ENCODE measurements around the gene PRSS22. TPM values are rescaled to one million over a fixed set of nuclear protein-coding genes. Genes with fewer than 3 reads are reported as not detected.

Gene PRSS22
- total RNA-seq, 4 donors from 2014 or later: not detected

GRCh38 chr16:2827831-2828520 is 30.0 kb downstream of the PRSS22 start:
- TF ChIP-seq, protein P1, sequence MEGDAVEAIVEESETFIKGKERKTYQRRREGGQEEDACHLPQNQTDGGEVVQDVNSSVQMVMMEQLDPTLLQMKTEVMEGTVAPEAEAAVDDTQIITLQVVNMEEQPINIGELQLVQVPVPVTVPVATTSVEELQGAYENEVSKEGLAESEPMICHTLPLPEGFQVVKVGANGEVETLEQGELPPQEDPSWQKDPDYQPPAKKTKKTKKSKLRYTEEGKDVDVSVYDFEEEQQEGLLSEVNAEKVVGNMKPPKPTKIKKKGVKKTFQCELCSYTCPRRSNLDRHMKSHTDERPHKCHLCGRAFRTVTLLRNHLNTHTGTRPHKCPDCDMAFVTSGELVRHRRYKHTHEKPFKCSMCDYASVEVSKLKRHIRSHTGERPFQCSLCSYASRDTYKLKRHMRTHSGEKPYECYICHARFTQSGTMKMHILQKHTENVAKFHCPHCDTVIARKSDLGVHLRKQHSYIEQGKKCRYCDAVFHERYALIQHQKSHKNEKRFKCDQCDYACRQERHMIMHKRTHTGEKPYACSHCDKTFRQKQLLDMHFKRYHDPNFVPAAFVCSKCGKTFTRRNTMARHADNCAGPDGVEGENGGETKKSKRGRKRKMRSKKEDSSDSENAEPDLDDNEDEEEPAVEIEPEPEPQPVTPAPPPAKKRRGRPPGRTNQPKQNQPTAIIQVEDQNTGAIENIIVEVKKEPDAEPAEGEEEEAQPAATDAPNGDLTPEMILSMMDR (IDR thresholded peaks at IDR 0.05 in 4 of 5, conservative IDR thresholded peaks at IDR 0.05 in 1 of 5): no peak
- no peak for TF ChIP-seq POLR2A (IDR thresholded peaks at IDR 0.05)
- no peaks in the 10 kb centered on the region for H3K36me3 ChIP-seq
- peaks cover 9 to 11% (median 9%) of the 10 kb centered on the region in 3 donors for H3K27me3 ChIP-seq
- ATAC-seq (no peak), DNase-seq (no peak)
- H3K4me1 ChIP-seq: no peaks in the 10 kb centered on the region
- no peak overlapping the region for H3K27ac ChIP-seq
- no peak overlapping the region for H3K4me3 ChIP-seq
- in situ Hi-C loops (cut with MboI; ENCODE audit: low sequenced_read_pairs in 4 of 4): no loop called here
- intact Hi-C loops (cut with DNase I; ENCODE audit: low total_unique reads): no loop called here
- no peaks in the 10 kb centered on the region for H3K9me3 ChIP-seq

DNA sequence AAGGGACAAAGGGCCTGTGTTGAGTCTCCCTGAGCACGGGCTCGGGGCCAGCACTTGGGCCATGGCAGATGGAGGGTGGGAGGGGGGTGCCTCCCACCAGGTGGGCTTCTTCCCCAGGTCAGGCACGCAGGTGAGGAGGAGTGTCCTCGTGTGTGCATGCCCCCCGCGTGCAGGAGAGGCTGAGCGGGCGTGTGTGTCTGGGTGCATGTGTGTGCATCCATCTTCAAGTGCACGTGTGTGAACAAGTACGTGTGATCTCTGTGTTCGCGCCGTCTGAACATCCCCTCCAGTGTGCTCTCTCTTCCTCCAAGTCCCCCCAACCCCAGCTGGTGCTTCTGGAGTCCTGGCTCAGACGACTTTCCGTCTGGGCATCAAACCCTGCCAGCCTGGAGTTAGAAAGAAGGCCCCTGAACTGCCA is 30.6 kb downstream of the PRSS22 start:
- H3K27me3 ChIP-seq: peaks cover 9 to 11% (median 9%) of the 10 kb centered on the region in 3 donors
- TF ChIP-seq, protein P1 (IDR thresholded peaks at IDR 0.05 in 4 of 5, conservative IDR thresholded peaks at IDR 0.05 in 1 of 5): no peak
- TF ChIP-seq POLR2A (IDR thresholded peaks at IDR 0.05): no peak
- in situ Hi-C loops (cut with MboI; ENCODE audit: low sequenced_read_pairs in 4 of 4): no loop called here

GRCh38 chr16:2826591-2827373 is 31.2 kb downstream of the PRSS22 start:
- in situ Hi-C loops (cut with MboI; ENCODE audit: low sequenced_read_pairs in 4 of 4) (no loop called here), intact Hi-C loops (cut with DNase I; ENCODE audit: low total_unique reads) (no loop called here)
- DNase-seq (no peak), ATAC-seq (no peak)
- TF ChIP-seq, protein P1 (IDR thresholded peaks at IDR 0.05 in 4 of 5, conservative IDR thresholded peaks at IDR 0.05 in 1 of 5): no peak
- no peak for TF ChIP-seq POLR2A (IDR thresholded peaks at IDR 0.05)
- Histone ChIP-seq H3K4me1 (no peaks in the 10 kb centered on the region), H3K27ac (no peak overlapping the region), H3K27me3 (peaks cover 8 to 9% (median 9%) of the 10 kb centered on the region in 3 donors), H3K36me3 (no peaks in the 10 kb centered on the region), H3K4me3 (no peak overlapping the region), H3K9me3 (no peaks in the 10 kb centered on the region)

More for the DNA sequence above, 30.6 kb downstream of the PRSS22 start:
- Histone ChIP-seq H3K9me3 (no peaks in the 10 kb centered on the region), H3K4me1 (no peaks in the 10 kb centered on the region), H3K4me3 (no peak overlapping the region), H3K27ac (no peak overlapping the region), H3K36me3 (no peaks in the 10 kb centered on the region)
- intact Hi-C loops (cut with DNase I; ENCODE audit: low total_unique reads): no loop called here
- DNase-seq (no peak), ATAC-seq (no peak)

- Histone ChIP-seq H3K4me1 (no peaks in the 10 kb centered on the region), H3K4me3 (no peak overlapping the region), H3K9me3 (no peaks in the 10 kb centered on the region), H3K27me3 (peaks cover 3 to 9% (median 4%) of the 10 kb centered on the region in 3 donors), H3K27ac (no peak overlapping the region), H3K36me3 (no peaks in the 10 kb centered on the region)
- in situ Hi-C loops (cut with MboI; ENCODE audit: low sequenced_read_pairs in 4 of 4): no loop called here
- no peak for TF ChIP-seq POLR2A (IDR thresholded peaks at IDR 0.05)
- TF ChIP-seq, protein P1 (IDR thresholded peaks at IDR 0.05 in 4 of 5, conservative IDR thresholded peaks at IDR 0.05 in 1 of 5): no peak
- ATAC-seq: no peak
- no peak for DNase-seq
- intact Hi-C loops (cut with DNase I; ENCODE audit: low total_unique reads): no loop called here
Observed at GRCh38 chr16:2825906-2826305, 32.1 kb downstream of the PRSS22 start.
